Measurements from ENCODE around the gene REXO5.
A peak's percentile ranks its signal among the peaks of the same experiment; 100 is the strongest.
"Not testable (repeated sequence)": the region's sequence is repeated elsewhere in the genome, so short reads cannot be mapped to it uniquely, and the experiment has no call there.

The REXO5 gene

DNA sequence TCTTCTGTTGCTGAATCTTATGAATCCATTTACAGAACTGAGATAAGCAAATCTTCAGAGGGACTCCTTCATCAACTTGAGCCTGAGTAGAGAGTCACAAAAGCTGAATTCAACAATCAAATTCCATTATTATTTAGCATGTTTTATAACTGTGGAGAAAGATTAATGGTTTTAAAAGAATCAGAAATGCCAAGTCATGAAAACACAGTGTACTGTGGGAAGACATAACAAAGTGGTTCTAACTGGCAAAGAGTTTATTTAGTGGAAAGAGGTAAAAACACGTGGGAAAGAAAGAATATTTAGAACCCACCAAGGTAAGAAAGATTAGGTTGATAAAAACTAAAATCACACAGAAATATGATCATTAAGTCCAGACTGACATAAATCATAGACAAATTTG lies 5.0 kb upstream of the REXO5 start:
- no peak for DNase-seq

DNA sequence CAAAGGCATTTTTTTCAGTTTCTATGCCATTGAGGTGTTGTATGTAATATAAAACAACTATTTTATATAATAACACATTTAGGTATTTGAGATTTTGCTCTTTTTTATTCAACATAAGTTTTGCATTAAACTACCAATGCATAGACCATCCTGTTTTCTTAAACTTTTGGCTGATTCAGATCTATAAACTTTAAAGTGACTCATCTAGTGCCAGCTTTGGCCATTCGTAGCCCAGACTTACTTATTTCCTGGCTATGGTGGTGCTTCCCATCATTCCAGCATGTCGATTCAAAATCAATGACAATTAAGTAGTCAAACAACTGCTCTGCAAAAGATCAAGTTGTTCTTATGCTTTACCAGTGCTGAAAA lies 3.2 kb upstream of the REXO5 start:
- no peak for DNase-seq

DNA sequence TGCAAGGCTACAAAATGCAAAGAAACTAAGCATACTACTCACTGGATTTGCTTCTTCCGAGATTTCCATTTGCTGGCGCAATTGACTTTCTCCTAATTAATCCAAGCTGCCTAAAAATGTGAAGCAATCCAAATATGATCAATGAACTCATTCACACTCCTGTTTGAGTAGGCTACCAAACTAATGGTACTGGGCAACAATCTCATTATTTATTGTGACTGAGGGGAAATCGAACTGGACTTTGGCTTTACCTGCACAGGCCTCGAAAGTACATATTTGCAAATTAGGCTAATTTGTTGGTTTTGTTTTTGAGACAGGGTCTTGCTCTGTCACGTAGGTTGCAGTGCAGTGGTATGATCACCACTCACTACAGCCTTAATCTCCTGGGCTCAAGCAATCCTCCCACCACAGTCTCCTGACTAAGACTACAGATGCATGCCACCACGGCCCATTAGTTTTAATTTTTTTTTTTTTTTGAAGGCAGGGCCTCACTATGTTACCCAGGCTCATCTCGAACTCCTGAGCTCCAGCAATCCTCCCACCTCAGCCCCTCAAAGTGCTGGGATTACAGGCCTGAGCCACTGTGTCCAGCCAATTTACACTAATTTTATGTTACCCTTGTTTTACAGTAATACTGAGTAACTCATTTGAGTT lies 2.6 kb upstream of the REXO5 start:
- DNase-seq = no peak

DNA sequence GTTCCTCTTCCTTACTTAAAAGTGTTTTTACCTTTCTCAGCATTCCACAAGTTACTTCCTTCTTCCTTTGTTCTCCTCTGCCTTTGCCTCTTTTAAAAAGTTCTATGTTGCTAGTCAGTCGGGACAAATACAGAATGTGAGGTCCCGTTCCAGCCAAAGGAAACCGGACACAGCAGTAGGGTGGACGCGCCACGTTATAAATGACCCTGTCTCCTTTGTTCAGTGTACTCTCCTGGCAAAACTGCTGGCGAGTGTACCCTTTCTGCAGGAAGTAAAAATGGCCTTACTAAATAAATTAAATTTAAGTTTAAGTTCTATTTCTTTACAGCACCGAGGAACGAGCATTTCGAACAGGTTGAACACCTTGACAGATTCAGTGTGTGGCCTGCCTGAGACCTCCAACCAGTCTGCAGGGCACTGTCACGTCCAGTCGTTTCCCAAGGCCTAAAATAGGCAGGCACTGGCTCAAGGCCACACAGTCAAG lies 601 bp upstream of the REXO5 start:
- DNase-seq = not testable (repeated sequence)

DNA sequence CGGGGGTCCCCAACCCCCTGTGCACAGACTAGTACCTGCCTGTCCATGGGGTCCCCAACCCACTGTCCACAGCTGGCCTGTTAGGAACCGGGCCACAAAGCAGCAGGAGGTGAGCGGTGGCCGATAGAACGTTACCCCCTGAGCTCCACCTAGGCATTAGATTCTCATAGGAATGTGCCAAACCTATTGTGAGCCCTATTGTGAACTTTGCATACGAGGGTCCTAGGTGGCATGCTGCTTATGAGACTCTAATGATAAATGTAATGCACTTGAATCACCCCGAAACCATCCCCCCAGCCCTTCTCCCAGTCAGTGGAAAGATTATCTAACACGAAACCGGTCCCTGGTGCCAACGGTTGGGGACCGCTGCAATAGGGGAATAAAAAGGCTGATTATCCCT lies 1.5 kb downstream of the REXO5 start:
- no peak for DNase-seq

DNA sequence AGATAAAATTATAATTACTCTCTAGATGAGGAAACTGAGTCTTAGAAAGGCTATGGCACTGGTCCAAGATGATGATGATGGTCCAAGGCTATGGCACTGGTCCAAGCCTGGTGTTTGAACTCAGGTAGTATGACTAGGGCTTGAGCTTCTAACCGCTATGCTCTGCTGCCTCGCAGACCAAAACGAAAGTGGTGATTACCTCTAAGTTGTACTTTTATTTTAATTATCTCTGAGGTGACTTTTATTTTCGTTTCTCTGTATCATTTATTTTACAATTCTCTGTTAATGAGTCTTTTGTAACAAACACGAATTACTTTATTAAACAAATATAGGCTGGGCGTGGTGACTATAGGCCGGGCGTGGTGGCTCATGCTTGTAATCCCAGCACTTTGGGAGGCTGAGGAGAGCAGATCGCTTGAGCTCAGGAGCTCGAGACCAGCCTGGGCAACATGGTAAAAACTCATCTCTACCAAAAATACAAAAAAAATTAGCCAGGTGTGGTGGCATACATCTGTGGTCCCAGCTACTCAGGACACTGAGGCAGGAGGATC lies 5.6 kb downstream of the REXO5 start:
- DNase-seq = no peak

DNA sequence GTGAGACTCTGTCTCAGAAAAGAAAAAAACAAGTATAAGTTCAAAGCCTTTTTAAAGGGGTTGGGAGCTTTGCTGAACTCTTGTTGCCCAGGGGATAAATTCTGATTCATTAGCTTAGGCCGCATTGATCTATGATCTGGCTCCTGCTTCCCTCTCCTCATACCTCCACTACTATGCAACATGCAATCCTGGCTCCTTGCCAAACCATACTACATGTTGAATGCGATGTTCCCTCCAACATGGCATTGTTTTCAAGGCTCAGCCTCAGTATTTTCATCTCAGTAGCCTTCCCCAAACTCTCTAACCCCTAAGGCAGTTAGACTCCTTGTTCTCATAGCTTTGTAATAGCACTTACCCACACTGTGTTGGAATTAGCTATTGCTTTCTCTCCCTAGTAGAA lies 6.2 kb downstream of the REXO5 start:
- no peak for DNase-seq

DNA sequence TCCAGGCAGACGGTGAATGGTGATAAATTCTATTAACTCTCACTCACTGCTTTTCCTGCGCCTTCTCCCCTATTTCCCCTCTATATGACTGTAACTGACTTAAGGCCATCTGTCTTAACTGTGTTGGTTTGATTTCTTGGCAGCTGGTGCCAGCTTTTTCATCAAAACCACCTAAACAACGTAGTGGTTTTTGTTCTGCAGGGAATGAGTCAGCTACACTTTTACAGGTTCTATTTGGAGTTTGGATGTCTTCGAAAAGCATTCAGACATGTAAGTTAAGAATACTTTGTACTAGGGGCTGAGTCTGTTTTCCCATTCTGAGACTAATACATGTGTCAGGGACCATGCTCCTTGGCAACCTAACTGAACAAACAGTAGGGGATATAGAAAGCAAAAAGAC lies 8.5 kb downstream of the REXO5 start:
- DNase-seq = no peak

DNA sequence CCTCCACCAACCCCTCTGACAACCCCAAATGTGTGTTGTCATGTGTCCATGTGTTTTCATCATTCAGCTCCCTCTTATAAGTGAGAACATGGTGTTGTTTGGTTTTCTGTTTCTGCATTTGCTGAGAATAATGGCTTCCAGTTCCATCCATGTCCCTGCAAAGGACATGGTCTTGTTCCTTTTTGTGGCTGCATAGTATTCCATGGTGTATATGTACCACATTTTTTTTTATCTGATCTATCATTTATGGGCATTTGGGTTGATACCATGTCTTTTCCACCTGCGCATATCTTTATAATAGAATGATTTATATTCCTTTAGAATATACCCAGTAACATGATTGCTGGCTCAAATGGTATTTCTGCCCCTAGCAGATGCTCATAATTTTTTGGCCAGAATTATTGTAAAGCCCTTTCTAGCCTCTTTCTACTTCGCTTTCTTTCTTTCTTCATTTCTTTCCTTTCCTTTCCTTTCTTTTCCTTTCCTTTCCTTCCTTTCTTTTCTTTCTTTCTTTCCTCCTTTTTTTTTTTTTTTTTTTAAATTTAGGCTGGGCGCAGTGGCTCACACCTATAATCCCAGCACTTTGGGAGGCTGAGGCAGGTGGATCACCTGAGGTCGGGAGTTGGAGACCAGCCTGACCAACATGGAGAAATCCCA lies 12.7 kb downstream of the REXO5 start:
- no peak for DNase-seq

DNA sequence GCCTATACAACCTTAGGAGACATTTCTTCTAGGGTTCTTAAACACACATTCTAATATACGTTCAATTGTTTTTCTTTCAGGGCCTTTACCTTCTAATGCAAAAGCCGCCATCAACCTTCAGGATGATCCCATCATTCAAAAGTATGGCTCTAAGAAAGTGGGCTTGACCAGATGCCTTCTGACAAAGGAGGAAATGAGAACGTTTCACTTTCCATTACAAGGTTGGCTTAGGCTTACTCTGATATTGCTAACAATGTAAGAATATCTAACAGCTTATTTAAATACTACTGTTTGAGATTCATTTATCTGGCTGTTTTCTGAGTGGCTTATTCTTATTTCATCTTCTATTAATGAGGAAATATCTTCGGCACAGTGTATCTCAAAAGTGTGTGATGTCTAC lies 15.4 kb downstream of the REXO5 start:
- no peak for DNase-seq

DNA sequence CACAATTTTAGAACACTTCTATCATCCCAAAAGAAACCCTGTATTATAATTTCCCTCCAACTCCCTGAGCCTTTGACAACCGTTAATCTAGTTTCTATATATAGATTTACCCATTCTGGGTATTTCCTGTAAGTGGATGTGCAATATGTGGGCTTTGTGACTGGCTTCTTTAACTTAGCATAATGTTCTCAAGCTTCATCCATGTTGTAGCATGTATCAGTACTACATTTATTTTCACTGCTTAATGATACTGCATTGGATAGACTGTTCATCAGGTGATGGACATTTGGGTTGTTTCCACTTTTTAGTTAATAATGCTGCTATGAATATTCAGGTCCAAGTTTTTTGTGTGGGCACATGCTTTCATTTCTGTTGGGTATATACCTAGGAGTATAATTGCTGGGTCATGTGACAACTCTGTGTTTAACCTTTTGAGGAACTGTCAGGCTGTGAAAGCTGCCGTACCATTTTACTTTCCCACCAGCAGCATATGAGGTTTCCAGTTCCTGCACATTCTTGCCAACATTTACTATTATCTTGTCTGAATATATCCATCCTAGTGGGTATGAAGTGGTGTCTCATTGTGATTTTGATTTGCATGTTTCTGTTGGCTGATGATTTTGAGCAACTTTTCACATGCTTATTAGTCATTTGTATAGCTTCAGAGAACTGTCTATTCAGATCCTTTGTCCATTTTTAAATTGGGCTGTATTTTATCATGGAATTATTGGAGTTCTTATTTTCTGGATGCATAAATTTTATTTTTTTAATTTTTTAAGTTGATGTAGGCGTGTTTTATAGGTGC lies 16.4 kb downstream of the REXO5 start:
- no peak for DNase-seq

DNA sequence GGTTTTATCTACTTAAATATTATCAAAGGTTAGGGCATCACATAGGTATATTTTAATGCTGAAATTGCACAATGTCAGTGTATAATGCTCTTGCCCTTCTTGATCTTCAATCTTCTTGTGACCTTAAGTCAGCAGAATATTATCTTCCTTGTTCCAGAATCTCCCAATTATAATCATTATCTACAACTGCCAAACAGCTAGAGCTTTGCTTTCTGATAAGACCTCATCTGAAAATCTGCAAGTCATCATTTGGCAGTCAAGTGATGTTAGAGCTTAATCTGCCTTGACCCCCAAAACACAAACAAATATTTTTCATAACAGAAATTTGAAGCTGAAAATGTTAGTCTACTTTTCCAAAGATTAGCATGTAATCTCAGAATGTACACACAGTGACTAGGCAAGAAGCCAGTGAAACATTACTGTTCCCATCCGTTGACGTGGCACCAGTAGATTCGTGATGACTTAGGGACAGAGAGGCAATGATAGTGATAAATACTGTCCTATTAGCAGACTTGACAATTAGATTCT lies 19.8 kb downstream of the REXO5 start:
- no peak for DNase-seq

DNA sequence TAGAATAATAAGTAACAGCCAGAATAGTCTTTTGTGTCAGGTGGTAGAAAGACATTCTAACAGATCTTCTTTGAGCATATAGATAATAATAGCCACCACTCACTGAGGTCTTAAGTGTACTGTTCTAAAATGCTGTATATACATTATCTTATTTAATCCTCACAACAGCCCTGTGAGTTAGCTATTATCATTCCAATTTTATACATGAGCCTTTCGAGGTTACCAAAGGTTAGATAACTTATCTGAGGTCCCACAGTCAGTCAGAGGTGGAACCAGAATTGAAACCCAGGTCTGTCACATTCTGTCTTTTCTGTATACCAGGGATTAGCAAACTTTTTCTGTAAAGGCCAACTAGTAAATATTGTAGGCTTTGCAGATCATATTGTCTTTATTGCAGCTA lies 23.2 kb downstream of the REXO5 start:
- DNase-seq = no peak

DNA sequence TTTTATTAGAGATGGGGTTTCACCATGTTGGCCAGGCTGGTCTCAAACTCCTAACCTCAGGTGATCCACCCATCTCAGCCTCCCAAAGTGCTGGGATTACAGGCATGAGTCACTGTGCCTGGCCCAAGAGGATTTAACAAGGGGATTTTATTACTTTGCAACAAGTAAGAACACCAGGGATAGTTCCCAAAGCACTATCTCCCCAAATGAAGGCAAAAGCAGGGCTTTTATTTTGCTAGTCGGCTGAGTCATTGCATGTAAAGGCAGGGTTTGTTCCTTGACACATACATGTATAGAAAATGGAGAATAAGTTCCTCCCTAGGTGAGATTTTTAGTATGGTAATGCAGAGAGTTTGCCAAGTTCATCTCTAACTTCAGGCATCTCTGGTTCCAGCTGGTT lies 24.0 kb downstream of the REXO5 start:
- DNase-seq = no peak

DNA sequence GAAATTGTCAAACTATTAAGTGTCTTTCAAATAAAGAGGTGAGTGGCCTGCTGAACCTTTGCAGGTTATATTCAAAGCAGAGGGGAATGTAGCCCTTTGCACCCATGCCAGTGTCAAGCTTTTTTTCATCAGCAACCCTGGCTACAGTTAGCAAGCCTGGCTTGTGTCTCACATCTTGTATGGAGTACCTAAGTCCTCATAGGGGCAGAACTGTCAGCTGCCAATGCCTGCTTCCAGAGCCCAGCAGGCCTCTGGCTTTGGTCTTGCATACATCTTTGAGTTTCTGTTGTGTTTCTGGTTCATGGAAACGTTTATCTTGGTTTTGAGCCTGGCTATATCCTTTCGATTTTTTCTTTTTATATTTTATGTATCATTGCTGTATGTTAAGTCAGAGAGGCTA lies 26.8 kb downstream of the REXO5 start:
- no peak for DNase-seq

DNA sequence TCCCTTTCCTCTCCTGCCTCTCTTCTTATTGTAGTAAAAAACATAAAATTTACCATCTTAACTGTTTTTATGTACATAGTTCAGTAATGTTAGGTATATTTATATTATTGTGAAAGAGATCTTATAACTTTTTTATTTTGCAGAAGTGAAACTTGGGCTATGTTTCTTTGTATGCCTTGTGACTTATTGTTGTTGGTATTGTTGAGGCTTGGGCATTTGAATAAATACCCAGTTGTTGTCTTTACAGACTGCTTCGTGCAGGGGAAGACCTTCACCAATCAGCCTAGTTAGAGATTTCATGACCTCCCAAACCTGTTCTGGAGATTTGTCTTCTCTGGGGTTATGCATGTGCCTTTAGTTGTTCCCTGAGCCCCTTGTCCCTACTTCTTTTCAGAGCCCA lies 31.9 kb downstream of the REXO5 start:
- DNase-seq = no peak

DNA sequence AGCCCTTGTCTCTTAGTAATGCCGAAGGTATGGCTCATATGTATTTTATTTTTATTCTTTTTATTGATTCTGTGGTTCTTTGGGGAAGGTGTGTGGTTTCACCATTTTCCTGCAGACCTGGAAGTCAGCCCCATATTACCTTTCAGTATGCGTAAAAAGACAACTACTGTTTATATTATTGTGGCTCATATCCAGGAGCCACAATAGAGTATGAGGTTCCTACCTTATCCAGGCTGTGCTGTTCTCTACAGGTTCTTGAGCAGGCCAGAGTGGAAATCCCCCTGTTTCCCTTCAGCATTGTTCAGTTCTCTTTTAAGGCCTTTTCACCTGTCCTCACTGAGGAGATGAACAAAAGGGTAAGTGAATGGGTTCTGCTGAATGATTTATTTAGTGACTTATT lies 33.2 kb downstream of the REXO5 start:
- DNase-seq = no peak

DNA sequence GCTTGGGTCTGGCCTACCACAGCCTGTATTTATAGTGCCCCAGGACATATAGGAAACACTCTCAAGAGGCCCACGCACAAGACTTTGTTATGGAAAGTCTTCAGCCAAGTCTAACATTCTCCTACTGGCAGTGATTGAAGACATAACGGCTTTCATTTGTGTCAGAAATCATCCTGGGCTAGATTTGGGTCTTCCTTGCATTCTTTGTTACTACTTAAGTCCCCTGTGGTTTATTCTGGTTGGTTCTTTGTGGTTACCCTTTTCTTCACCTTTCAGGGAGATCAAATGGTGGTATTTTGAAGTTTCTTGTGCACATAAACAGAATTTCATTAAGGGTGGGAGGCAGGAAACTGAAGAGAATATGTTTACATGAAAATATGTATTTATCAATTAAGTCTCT lies 37.7 kb downstream of the REXO5 start:
- DNase-seq = no peak

DNA sequence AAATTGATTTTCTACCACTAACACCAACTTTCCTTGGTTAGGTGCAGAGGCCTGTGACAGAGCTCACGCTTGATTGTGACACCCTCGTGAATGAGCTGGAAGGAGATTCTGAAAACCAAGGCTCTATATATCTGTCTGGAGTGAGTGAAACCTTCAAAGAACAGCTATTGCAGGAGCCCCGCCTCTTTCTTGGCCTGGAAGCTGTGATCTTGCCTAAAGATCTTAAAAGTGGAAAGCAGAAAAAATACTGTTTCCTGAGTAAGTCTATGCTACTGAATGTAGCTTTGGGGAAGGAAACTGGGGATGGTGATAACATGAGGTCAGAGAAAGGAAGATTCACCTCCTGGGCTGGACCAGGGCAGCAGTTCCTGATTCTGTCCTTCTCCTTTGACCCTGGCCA lies 38.3 kb downstream of the REXO5 start:
- DNase-seq = no peak

DNA sequence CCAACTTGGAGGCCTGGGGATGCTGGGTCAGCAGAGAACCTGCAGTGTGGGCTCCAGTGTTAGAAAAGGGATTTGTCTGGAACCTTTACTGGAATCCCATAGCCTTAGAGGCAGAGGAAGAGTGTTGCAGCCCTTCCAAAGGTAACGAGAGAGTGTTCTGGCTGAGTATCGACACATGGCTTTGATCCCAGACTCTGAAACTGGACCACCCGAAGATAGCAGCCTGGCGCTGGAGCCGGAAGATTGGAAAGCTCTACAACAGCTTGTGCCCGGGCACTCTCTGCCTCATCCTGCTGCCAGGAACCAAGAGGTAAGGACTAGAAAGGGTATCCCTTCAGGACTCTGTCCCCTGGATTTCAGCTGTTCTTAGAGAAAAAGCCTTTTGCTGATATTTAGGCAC lies 39.7 kb downstream of the REXO5 start:
- DNase-seq = no peak

DNA sequence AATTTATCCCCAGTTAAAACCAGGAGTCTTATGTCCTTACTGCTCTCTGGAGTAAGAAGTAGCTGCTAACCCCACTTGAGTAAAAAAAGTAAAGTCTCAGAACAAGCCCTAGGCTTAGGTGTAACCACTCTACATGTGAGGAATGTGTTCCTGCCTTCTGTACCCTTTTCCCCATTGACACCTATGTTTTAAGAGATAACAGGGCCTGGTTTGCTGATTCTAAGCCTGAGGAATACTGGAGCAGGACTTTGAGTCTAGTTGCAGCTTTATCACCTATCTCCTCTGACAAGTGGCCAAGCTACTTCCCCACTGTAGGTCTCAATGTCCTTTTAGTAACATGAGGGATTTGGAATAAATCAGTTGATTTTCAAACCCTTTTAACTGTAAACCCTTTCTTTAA lies 40.2 kb downstream of the REXO5 start:
- DNase-seq = no peak

DNA sequence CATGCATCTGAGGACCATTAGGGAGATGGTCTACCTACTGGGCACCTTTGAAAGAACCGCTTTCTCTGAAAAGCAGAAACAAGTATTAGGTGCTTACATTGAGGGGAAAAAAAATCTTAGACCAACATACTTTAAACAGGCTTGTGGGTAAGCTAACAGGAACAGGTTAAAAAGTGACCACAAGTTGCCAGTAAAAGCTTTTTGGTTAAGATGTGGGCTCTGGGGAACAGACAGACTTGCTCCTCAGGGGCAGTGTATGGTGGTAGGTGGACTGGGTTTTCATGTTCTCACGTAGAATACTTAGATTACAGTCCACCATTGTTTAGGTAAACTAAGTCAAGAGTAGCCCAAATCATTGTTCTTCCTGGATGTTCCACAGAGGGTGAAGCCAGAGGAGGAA lies 41.2 kb downstream of the REXO5 start:
- no peak for DNase-seq

DNA sequence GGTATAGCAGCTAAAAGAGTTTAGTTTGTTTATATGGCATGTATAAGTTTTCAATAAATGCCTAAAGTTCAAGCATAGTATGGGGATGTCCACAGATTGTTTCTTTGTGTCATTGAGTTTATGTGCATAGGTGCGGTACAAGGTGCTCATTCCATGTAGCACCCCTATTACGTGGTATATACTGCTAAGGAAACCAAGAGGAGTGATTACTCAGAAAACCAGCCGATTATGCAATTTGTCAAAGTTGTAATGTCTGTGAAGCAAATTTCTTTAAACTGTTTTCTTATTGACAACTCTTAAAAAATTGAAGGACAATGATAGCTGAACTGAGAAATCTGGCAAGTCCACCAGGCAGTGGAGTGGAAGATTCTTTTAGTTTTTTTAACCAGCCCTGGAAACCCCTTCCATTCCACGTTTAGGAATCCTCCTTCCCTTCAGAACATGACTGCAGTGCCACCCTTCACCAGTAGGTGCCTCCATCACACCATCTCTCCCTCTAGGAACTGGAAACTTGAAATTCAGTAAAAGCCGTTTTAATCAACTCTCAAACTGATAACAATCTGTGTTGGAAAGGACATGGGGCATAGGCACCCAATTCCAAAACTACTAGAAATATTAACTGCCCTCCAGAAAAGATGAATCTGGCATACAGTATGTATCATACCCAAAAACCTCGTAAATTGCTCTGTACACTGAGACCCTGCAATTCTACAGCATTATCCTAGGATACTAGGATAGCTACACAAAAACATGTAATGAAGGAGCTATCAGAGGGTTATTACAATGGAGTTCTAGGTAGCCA lies 43.5 kb downstream of the REXO5 start:
- DNase-seq = peak; percentile 62

Data from activated naive CD4-positive, alpha-beta T cell treated with anti-CD3 and anti-CD28 coated beads, Interleukin-2, amount 50 U/mL, for 16 hours (primary cell).